Gastroesophageal sphincter (tissue), 3 donors: ENCODE results near the gene MACIR.

Experiments
- POLR2A ChIP-seq, 2 donors: fragments of 450-650 bp; IDR thresholded peaks; one replicate each; pipeline ENCODE4 v1.6.1; 2017; ENCODE audit warnings: antibody characterized with exemption in 2 of 2, mild to moderate bottlenecking in 2 of 2, moderate library complexity in 1 of 2
- POLR2AphosphoS5 ChIP-seq: sonication (generic); formaldehyde crosslinking; IDR thresholded peaks from one replicate; pipeline ENCODE4 v1.6.1; 2017; ENCODE audit warnings: antibody characterized with exemption
- TF ChIP-seq, protein P1 (sequence below), 4 experiments: fragments of 200-600 bp in 2 of 4; fragments of 450-650 bp in 2 of 4; sonication (generic) in 1 of 4; IDR thresholded peaks; one replicate each; pipeline ENCODE4 v1.5.1; 2017 to 2019; ENCODE audit warnings: antibody characterized with exemption in 4 of 4, mild to moderate bottlenecking in 2 of 4, moderate library complexity in 2 of 4

DNA sequence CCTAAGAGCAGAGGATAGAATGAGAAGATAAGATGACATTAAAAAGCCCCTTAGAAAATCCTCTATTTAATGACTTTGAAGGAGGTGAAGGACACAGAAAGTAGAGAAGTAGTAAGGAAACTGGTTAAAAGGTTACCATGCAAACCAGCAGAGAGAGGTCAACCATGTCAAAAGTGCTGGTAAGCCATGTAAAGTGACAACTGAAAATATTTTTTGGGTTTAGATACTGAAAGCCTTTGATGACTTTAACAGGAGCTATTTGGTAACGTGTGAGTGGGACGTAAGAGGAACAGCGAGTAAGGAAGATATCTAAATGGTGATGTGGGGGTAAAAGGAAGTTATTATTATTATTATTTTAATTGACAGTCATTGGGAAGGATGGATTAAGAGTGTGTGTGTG is 56.9 kb downstream of the MACIR start:
- TF ChIP-seq, protein P1, sequence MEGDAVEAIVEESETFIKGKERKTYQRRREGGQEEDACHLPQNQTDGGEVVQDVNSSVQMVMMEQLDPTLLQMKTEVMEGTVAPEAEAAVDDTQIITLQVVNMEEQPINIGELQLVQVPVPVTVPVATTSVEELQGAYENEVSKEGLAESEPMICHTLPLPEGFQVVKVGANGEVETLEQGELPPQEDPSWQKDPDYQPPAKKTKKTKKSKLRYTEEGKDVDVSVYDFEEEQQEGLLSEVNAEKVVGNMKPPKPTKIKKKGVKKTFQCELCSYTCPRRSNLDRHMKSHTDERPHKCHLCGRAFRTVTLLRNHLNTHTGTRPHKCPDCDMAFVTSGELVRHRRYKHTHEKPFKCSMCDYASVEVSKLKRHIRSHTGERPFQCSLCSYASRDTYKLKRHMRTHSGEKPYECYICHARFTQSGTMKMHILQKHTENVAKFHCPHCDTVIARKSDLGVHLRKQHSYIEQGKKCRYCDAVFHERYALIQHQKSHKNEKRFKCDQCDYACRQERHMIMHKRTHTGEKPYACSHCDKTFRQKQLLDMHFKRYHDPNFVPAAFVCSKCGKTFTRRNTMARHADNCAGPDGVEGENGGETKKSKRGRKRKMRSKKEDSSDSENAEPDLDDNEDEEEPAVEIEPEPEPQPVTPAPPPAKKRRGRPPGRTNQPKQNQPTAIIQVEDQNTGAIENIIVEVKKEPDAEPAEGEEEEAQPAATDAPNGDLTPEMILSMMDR (IDR thresholded peaks at IDR 0.05) = no peak
- TF ChIP-seq POLR2AphosphoS5 (no peak), POLR2A (IDR thresholded peaks at IDR 0.05) (no peak)
